ENCODE data around the gene ADAMTS16. TPM values are rescaled to one million over a fixed set of nuclear protein-coding genes. Genes with fewer than 3 reads are reported as not detected.

The ADAMTS16 gene
- polyA plus RNA-seq, 3 donors = 61.0 to 75.3 (median 64.6) TPM

GRCh38 chr5:5207828-5208227 lies 67.7 kb downstream of the ADAMTS16 start:
- DNase-seq (ENCODE audit: extremely low read depth in 1 of 11, low read depth in 9 of 11, low spot score in 4 of 11) = no peak

- no peak for DNase-seq (ENCODE audit: extremely low read depth in 1 of 11, low read depth in 9 of 11, low spot score in 4 of 11)
Observed at GRCh38 chr5:5209089-5209488, 69.0 kb downstream of the ADAMTS16 start.

- no peak for DNase-seq (ENCODE audit: extremely low read depth in 1 of 11, low read depth in 9 of 11, low spot score in 4 of 11)
Observed at GRCh38 chr5:5209510-5210286, 69.6 kb downstream of the ADAMTS16 start.

GRCh38 chr5:5217371-5217770 lies 77.2 kb downstream of the ADAMTS16 start:
- DNase-seq (ENCODE audit: extremely low read depth in 1 of 11, low read depth in 9 of 11, low spot score in 4 of 11) = no peak

GRCh38 chr5:5218396-5218795 lies 78.3 kb downstream of the ADAMTS16 start:
- no peak for DNase-seq (ENCODE audit: extremely low read depth in 1 of 11, low read depth in 9 of 11, low spot score in 4 of 11)

GRCh38 chr5:5219541-5219940 lies 79.4 kb downstream of the ADAMTS16 start:
- DNase-seq (ENCODE audit: extremely low read depth in 1 of 11, low read depth in 9 of 11, low spot score in 4 of 11) = no peak

GRCh38 chr5:5220901-5221631 lies 80.9 kb downstream of the ADAMTS16 start:
- DNase-seq (ENCODE audit: extremely low read depth in 1 of 11, low read depth in 9 of 11, low spot score in 4 of 11) = no peak

GRCh38 chr5:5221724-5222123 lies 81.6 kb downstream of the ADAMTS16 start:
- DNase-seq (ENCODE audit: extremely low read depth in 1 of 11, low read depth in 9 of 11, low spot score in 4 of 11) = no peak

- no peak for DNase-seq (ENCODE audit: extremely low read depth in 1 of 11, low read depth in 9 of 11, low spot score in 4 of 11)
Observed at GRCh38 chr5:5231576-5231975, 91.4 kb downstream of the ADAMTS16 start.

- DNase-seq (ENCODE audit: extremely low read depth in 1 of 11, low read depth in 9 of 11, low spot score in 4 of 11) = no peak
Observed at GRCh38 chr5:5234912-5235311, 94.8 kb downstream of the ADAMTS16 start.

GRCh38 chr5:5235685-5236084 lies 95.6 kb downstream of the ADAMTS16 start:
- DNase-seq (ENCODE audit: extremely low read depth in 1 of 11, low read depth in 9 of 11, low spot score in 4 of 11) = no peak

- no peak for DNase-seq (ENCODE audit: extremely low read depth in 1 of 11, low read depth in 9 of 11, low spot score in 4 of 11)
Observed at GRCh38 chr5:5239191-5239590, 99.1 kb downstream of the ADAMTS16 start.

GRCh38 chr5:5240234-5240633 lies 100.1 kb downstream of the ADAMTS16 start:
- DNase-seq (ENCODE audit: extremely low read depth in 1 of 11, low read depth in 9 of 11, low spot score in 4 of 11) = no peak

- no peak for DNase-seq (ENCODE audit: extremely low read depth in 1 of 11, low read depth in 9 of 11, low spot score in 4 of 11)
Observed at GRCh38 chr5:5242056-5242455, 101.9 kb downstream of the ADAMTS16 start.

GRCh38 chr5:5246736-5247135 lies 106.6 kb downstream of the ADAMTS16 start:
- no peak for DNase-seq (ENCODE audit: extremely low read depth in 1 of 11, low read depth in 9 of 11, low spot score in 4 of 11)

GRCh38 chr5:5250758-5251157 lies 110.6 kb downstream of the ADAMTS16 start:
- no peak for DNase-seq (ENCODE audit: extremely low read depth in 1 of 11, low read depth in 9 of 11, low spot score in 4 of 11)

- no peak for DNase-seq (ENCODE audit: extremely low read depth in 1 of 11, low read depth in 9 of 11, low spot score in 4 of 11)
Observed at GRCh38 chr5:5252106-5252505, 112.0 kb downstream of the ADAMTS16 start.

- no peak for DNase-seq (ENCODE audit: extremely low read depth in 1 of 11, low read depth in 9 of 11, low spot score in 4 of 11)
Observed at GRCh38 chr5:5257353-5257752, 117.2 kb downstream of the ADAMTS16 start.

GRCh38 chr5:5258564-5258963 lies 118.4 kb downstream of the ADAMTS16 start:
- no peak for DNase-seq (ENCODE audit: extremely low read depth in 1 of 11, low read depth in 9 of 11, low spot score in 4 of 11)

GRCh38 chr5:5264727-5265126 lies 124.6 kb downstream of the ADAMTS16 start:
- DNase-seq (ENCODE audit: extremely low read depth in 1 of 11, low read depth in 9 of 11, low spot score in 4 of 11) = no peak

GRCh38 chr5:5266297-5266696 lies 126.2 kb downstream of the ADAMTS16 start:
- DNase-seq (ENCODE audit: extremely low read depth in 1 of 11, low read depth in 9 of 11, low spot score in 4 of 11) = no peak

All from renal cortex interstitium (tissue), 11 donors.